K562 (cell line): Measurements from ENCODE around the gene WT1. TPM values are rescaled to one million over a fixed set of nuclear protein-coding genes. Genes with fewer than 3 reads are reported as not detected.

Experiments
- ATAC-seq: fragments of 200-7000 bp; cut with Tn5 transposase; 3 replicates; pipeline ENCODE4 v1.9.1; 2020; ENCODE audit warnings: moderate library complexity
- BruUV-seq: library from RNA; stranded (reverse); fragments of 400-500 nt; replicated peaks from 2 replicates; lab custom pipeline; 2021; lab: Mats Ljungman, UMichigan
- CTCF ChIA-PET: fragments of 300-600 bp; formaldehyde crosslinking; extraction: SDS; loops from one replicate; lab custom pipeline; 2021; ENCODE audit warnings: low intra/inter-chr PET ratio; lab: Yijun Ruan, JAX
- POLR2A ChIA-PET: fragments of 300-600, 350-650 bp; sonication (Branson Sonifier 250); formaldehyde crosslinking; extraction: SDS; loops from one replicate; lab custom pipeline; 2021; ENCODE audit warnings: antibody characterized with exemption, inconsistent platforms; lab: Yijun Ruan, JAX
- DNase-seq, 4 experiments: peaks; one replicate each; pipeline versions ENCODE4 v3.0.0 to v3.0.0-alpha.2; 2011 to 2018; ENCODE audit warnings: low spot score in 3 of 4, mixed read lengths in 3 of 4; ENCODE audit errors: extremely low read depth in 1 of 4
- FAIRE-seq: peaks from 2 replicates; lab custom pipeline; 2011; peaks lifted over from hg19 to GRCh38; lab: Jason Lieb, UNC
- H2AFZ ChIP-seq: 2 replicates; pipeline ENCODE4 v1.6.0; 2011; ENCODE audit warnings: low read depth, low read length, control low read depth, inconsistent platforms
- H3K27ac ChIP-seq: fragments of 200-600 bp; 3 replicates; pipeline ENCODE4 v1.8.0; 2011; ENCODE audit warnings: low read depth, mild to moderate bottlenecking, control low read depth, inconsistent platforms, low read length, moderate library complexity, mixed read lengths; ENCODE audit errors: extremely low read depth
- H3K27me3 ChIP-seq, 2 experiments: fragments of 300-600 bp in 1 of 2; 2 replicates in 1 of 2; 3 replicates in 1 of 2; pipeline versions ENCODE4 v1.6.0 to v1.8.0; 2011; ENCODE audit warnings: inconsistent platforms in 2 of 2, low read length in 2 of 2, mild to moderate bottlenecking in 1 of 2, mixed read lengths in 1 of 2, moderate library complexity in 1 of 2; ENCODE audit not compliant: control insufficient read depth in 2 of 2, insufficient read depth in 2 of 2
- H3K36me3 ChIP-seq: fragments of 300-600 bp; 3 replicates; pipeline ENCODE4 v1.8.0; 2011; ENCODE audit warnings: mild to moderate bottlenecking, low read length, inconsistent platforms; ENCODE audit not compliant: control insufficient read depth, insufficient read depth
- H3K4me1 ChIP-seq, 2 experiments: fragments of 200-600 bp in 1 of 2; replicated peaks in 1 of 2; 2 replicates in 1 of 2; 3 replicates in 1 of 2; pipeline versions ENCODE4 v1.5.1 to v1.8.0; 2011; ENCODE audit warnings: inconsistent platforms in 2 of 2, low read length in 2 of 2, mild to moderate bottlenecking in 1 of 2, mixed read lengths in 1 of 2, moderate library complexity in 1 of 2; ENCODE audit not compliant: control insufficient read depth in 2 of 2, insufficient read depth in 2 of 2
- H3K4me2 ChIP-seq: 2 replicates; pipeline ENCODE4 v1.6.1; 2011; ENCODE audit warnings: low read length, control low read depth, inconsistent platforms, mixed read lengths; ENCODE audit not compliant: insufficient read depth
- H3K4me3 ChIP-seq: fragments of 200-600 bp; sonication (generic), shearing (Covaris generic); 2 replicates; pipeline ENCODE4 v1.5.1; 2016; ENCODE audit warnings: control low read depth, inconsistent platforms
- H3K79me2 ChIP-seq: fragments of 200-600 bp; 3 replicates; pipeline ENCODE4 v1.8.0; 2011; ENCODE audit warnings: low read length, inconsistent platforms; ENCODE audit not compliant: control insufficient read depth, insufficient read depth
- H3K9ac ChIP-seq, 2 experiments: 2 replicates each; pipeline versions ENCODE4 v1.6.0 to v1.6.1; 2011; ENCODE audit warnings: low read depth in 2 of 2, low read length in 2 of 2, control low read depth in 1 of 2, inconsistent platforms in 1 of 2, mild to moderate bottlenecking in 1 of 2, mixed read lengths in 1 of 2; ENCODE audit not compliant: insufficient read depth in 1 of 2
- H3K9me1 ChIP-seq: one replicate; pipeline ENCODE4 v1.6.0; 2011; ENCODE audit warnings: inconsistent platforms, mild to moderate bottlenecking, low read length, moderate library complexity; ENCODE audit not compliant: control insufficient read depth, insufficient read depth
- H3K9me3 ChIP-seq: replicated peaks from 2 replicates; pipeline ENCODE4 v1.5.1; 2011; ENCODE audit warnings: low read depth, low read length, inconsistent platforms; ENCODE audit not compliant: control insufficient read depth, insufficient read depth
- H4K20me1 ChIP-seq: replicated peaks from 2 replicates; pipeline ENCODE4 v1.6.1; 2011; ENCODE audit warnings: low read length, inconsistent platforms, mixed read lengths; ENCODE audit not compliant: control insufficient read depth, insufficient read depth
- MTA2 ChIP-seq: fragments of 450-650 bp; IDR thresholded peaks from 2 replicates; pipeline ENCODE4 v1.6.1; 2016; ENCODE audit warnings: low read depth
- RBFOX2 ChIP-seq: fragments of 200-400 bp; formaldehyde crosslinking; IDR thresholded peaks from 2 replicates; pipeline ENCODE4 v1.6.1; 2017; ENCODE audit warnings: low read depth, mild to moderate bottlenecking, low read length, moderate library complexity
- WGBS: fragments of 100-300 bp; shearing (Covaris generic); methylation state at CpG from one replicate; pipeline ENCODE4 v1.1.6; 2016; ENCODE audit warnings: low coverage, mixed read lengths; ENCODE audit not compliant: insufficient coverage; ENCODE audit errors: missing lambda C conversion rate; 5-methylcytosine and 5-hydroxymethylcytosine counted together
- in situ Hi-C: fragments of 300-500 bp; cut with MboI; formaldehyde crosslinking; loops from 4 replicates; pipeline ENCODE4 v1.15.0; 2018; ENCODE audit warnings: inconsistent platforms, mixed read lengths
- intact Hi-C: fragments of 100-400 bp; cut with micrococcal nuclease; formaldehyde crosslinking; loops from 2 replicates; pipeline ENCODE4 v1.14.2; 2022
- polyA plus RNA-seq, 8 experiments: library from polyadenylated mRNA; depleted of rRNA in 4 of 8; stranded (reverse) in 5 of 8; unstranded in 3 of 8; fragments of >200 nt; fragmentation: Nextera tagmentation in 2 of 8; fragmentation: Illumina TruSeq in 1 of 8; extraction: Ambion mirVana in 2 of 8; extraction: Trizol in 1 of 8; gene quantifications; 2 replicates each; pipeline versions ENCODE4 v1.2.1 to v1.2.3, GENCODE V29; 2011 to 2014; ENCODE audit warnings: inconsistent platforms in 1 of 8, missing spikeins in 1 of 8
- total RNA-seq, 7 experiments: library from RNA; depleted of rRNA in 6 of 7; stranded (reverse); fragments of >200 nt in 6 of 7; fragmentation: Illumina TruSeq in 2 of 7; extraction: Trizol in 2 of 7; gene quantifications; 2 replicates each; pipeline versions ENCODE4 v1.2.1 to v1.2.3, GENCODE V29; 2011 to 2021; ENCODE audit warnings: low replicate concordance in 1 of 7

Gene WT1
- total and polyA plus RNA-seq, 9 of the 15 experiments (the other 6 are each of a cell fraction or from before 2014, with no cell fraction given): 7.1 to 33.8 (median 19.4) TPM

DNA sequence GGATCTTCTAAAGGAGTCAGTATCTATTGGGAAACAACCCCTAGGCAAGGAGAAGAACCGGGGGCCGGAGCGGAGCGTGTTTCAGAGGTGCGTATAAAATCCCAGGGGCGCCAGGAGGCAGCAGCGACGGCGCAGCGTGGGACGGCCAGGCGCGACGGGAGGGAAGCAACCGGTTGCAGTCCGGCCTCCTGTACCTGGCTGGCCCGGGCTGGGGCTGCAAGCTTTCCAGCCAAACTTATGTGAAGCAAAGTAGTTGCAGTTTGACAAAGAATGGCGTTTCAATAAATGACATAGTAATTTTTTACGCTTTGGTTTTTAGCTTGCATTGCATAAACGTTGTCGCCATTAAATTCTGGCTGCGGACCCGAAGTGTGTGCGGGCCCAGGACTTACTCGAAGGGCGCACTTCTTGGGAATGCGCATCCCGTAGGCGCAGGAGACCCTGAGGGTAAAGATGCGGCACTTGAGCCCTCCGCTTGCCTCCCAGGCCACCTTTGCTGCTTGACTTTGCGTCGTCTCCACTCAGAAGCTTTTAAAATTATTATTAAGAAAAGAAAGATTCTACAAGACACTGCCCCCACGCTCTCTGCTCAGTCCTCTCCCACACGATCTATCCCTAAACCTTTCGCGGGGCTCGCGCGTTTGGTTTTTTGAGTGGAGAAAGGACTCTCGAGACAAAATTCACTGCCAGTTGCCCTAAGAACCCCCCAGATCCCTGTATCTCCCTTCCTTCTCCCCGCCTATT is 1.6 kb upstream of the WT1 start:
- ChIA-PET POLR2A (no interaction called here), CTCF (no interaction called here)
- H3K4me3 ChIP-seq: no peak overlapping the region
- H3K9ac ChIP-seq: no peak overlapping the region
- no peaks in the 10 kb centered on the region for H4K20me1 ChIP-seq
- BruUV-seq: no TSS peak
- no peaks in the 10 kb centered on the region for H3K9me1 ChIP-seq
- peaks cover 10 to 36% of the 10 kb centered on the region in 2 experiments; a peak in 4 of 5 replicates for H3K4me1 ChIP-seq
- in situ Hi-C loops: no loop called here
- no peak for DNase-seq
- peaks cover 44% of the 10 kb centered on the region for H3K79me2 ChIP-seq
- TF ChIP-seq RBFOX2: peak; percentile 65
- no peak for TF ChIP-seq MTA2
- H3K27me3 ChIP-seq: no peaks in the 10 kb centered on the region
- H3K4me2 ChIP-seq: no peak overlapping the region
- H3K36me3 ChIP-seq: peaks cover 20% of the 10 kb centered on the region; the same call in 2 of the 3 replicates
- H2AFZ ChIP-seq: no peak overlapping the region
- ATAC-seq: no peak
- FAIRE-seq: no peak
- intact Hi-C loops: no loop called here
- H3K27ac ChIP-seq: no peak overlapping the region
- 97% methylated on average over 27 of the region's 42 CpGs for WGBS
- 0 out of 2 replicates have a peak, but pooled peaks cover 6% of the 10 kb centered on the region for H3K9me3 ChIP-seq
